SK-N-SH (cell line): ENCODE results near the gene SYPL2. TPM values are rescaled to one million over a fixed set of nuclear protein-coding genes. Genes with fewer than 3 reads are reported as not detected.
A peak's percentile ranks its signal among the peaks of the same experiment; 100 is the strongest.

Experiments used
- CTCF ChIA-PET: fragments of 300-600, 350-600 bp; formaldehyde crosslinking; extraction: SDS; loops from one replicate; lab custom pipeline; 2021; lab: Yijun Ruan, JAX
- POLR2A ChIA-PET: fragments of 350-600 bp; sonication (Branson Sonifier 250); formaldehyde crosslinking; extraction: SDS; loops from one replicate; lab custom pipeline; 2020; ENCODE audit warnings: antibody characterized with exemption, inconsistent platforms; lab: Yijun Ruan, JAX
- DNase-seq: peaks from one replicate; pipeline ENCODE4 v3.0.0; 2012
- H2AFZ ChIP-seq: fragments of 200-600 bp; sonication (generic); 2 replicates; pipeline ENCODE4 v1.8.1; 2016; ENCODE audit warnings: antibody characterized with exemption, mild to moderate bottlenecking, low read depth
- H3F3A ChIP-seq: fragments of 200-600 bp; sonication (generic); replicated peaks from 2 replicates; pipeline ENCODE3; 2016; ENCODE audit warnings: antibody characterized with exemption, mild to moderate bottlenecking; ENCODE audit not compliant: insufficient read depth
- H3K27ac ChIP-seq, 2 experiments: fragments of 200-500 bp in 1 of 2; fragments of 200-600 bp in 1 of 2; sonication (Bioruptor generic) in 1 of 2; sonication (generic), shearing (Covaris generic) in 1 of 2; 2 replicates each; pipeline versions ENCODE4 v1.5.1 to v1.6.1; 2014 to 2016; ENCODE audit warnings: low read depth in 2 of 2, inconsistent platforms in 1 of 2, low read length in 1 of 2, mild to moderate bottlenecking in 1 of 2, mixed read lengths in 1 of 2
- H3K27me3 ChIP-seq: fragments of 200-600 bp; sonication (generic), shearing (Covaris generic); 2 replicates; pipeline ENCODE4 v1.6.1; 2016; ENCODE audit warnings: mixed run types; ENCODE audit not compliant: insufficient read depth
- H3K36me3 ChIP-seq, 2 experiments: fragments of 200-500 bp in 1 of 2; fragments of 200-600 bp in 1 of 2; sonication (Bioruptor generic) in 1 of 2; sonication (generic) in 1 of 2; replicated peaks in 1 of 2; 2 replicates each; pipeline versions ENCODE3 to v1.5.1; 2014 to 2016; ENCODE audit warnings: low read length in 1 of 2, mild to moderate bottlenecking in 1 of 2; ENCODE audit not compliant: insufficient read depth in 2 of 2, control insufficient read depth in 1 of 2
- H3K4me1 ChIP-seq, 2 experiments: fragments of 200-500 bp in 1 of 2; fragments of 200-600 bp in 1 of 2; sonication (Bioruptor generic) in 1 of 2; sonication (generic), shearing (Covaris generic) in 1 of 2; 2 replicates each; pipeline versions ENCODE4 v1.5.1 to v1.6.1; 2014 to 2016; ENCODE audit warnings: low read depth in 1 of 2, low read length in 1 of 2, mixed run types in 1 of 2; ENCODE audit not compliant: insufficient read depth in 2 of 2, control insufficient read depth in 1 of 2
- H3K4me2 ChIP-seq: fragments of 200-600 bp; sonication (generic), shearing (Covaris generic); 2 replicates; pipeline ENCODE4 v1.6.1; 2017; ENCODE audit warnings: mixed run types
- H3K4me3 ChIP-seq, 2 experiments: fragments of 200-500 bp in 1 of 2; fragments of 200-600 bp in 1 of 2; sonication (Bioruptor generic) in 1 of 2; sonication (generic), shearing (Covaris generic) in 1 of 2; 2 replicates each; pipeline versions ENCODE4 v1.5.1 to v1.8.1; 2014 to 2016; ENCODE audit warnings: low read depth in 2 of 2, inconsistent platforms in 1 of 2, low read length in 1 of 2, mild to moderate bottlenecking in 1 of 2, mixed read lengths in 1 of 2, moderate library complexity in 1 of 2
- H3K79me2 ChIP-seq: fragments of 200-600 bp; sonication (generic); 2 replicates; pipeline ENCODE4 v1.8.1; 2017; ENCODE audit warnings: mild to moderate bottlenecking; ENCODE audit not compliant: insufficient read depth
- H3K9ac ChIP-seq: fragments of 200-600 bp; sonication (generic); 2 replicates; pipeline ENCODE4 v1.6.1; 2017; ENCODE audit warnings: mixed run types
- H3K9me2 ChIP-seq: fragments of 200-600 bp; sonication (generic); 2 replicates; pipeline ENCODE4 v1.6.1; 2017; ENCODE audit warnings: mixed run types
- H3K9me3 ChIP-seq: fragments of 200-600 bp; sonication (generic); 2 replicates; pipeline ENCODE4 v1.6.1; 2017; ENCODE audit warnings: mixed run types, mild to moderate bottlenecking, moderate library complexity
- H4K20me1 ChIP-seq: fragments of 200-600 bp; sonication (generic); 2 replicates; pipeline ENCODE4 v1.6.1; 2017; ENCODE audit warnings: mild to moderate bottlenecking, mixed run types; ENCODE audit not compliant: insufficient read depth
- CHD2 ChIP-seq: fragments of 150-350 bp; IDR thresholded peaks from 2 replicates; pipeline ENCODE4 v1.6.1; 2018; ENCODE audit warnings: low read length; ENCODE audit not compliant: partially characterized antibody
- EP300 ChIP-seq, 2 experiments: IDR thresholded peaks; 2 replicates each; pipeline versions ENCODE4 v1.4.0 to v1.6.1; 2012; ENCODE audit warnings: borderline replicate concordance in 1 of 2, low read depth in 1 of 2, low read length in 1 of 2
- EZH2phosphoT487 ChIP-seq: fragments of 200-600 bp; sonication (generic); IDR thresholded peaks from 2 replicates; pipeline ENCODE4 v1.6.1; 2017; ENCODE audit warnings: low read depth, mixed run types, mild to moderate bottlenecking, antibody characterized with exemption, moderate library complexity, borderline replicate concordance
- FOSL2 ChIP-seq: IDR thresholded peaks from 2 replicates; pipeline ENCODE4 v1.4.0; 2012; ENCODE audit warnings: low read depth, mild to moderate bottlenecking, moderate library complexity, borderline replicate concordance
- FOXJ3 ChIP-seq: sonication (generic); formaldehyde crosslinking; IDR thresholded peaks from 2 replicates; pipeline ENCODE4 v1.5.1; 2020; ENCODE audit warnings: mild to moderate bottlenecking, missing genetic modification reagents
- GATA2 ChIP-seq: sonication (generic); formaldehyde crosslinking; IDR thresholded peaks from 2 replicates; pipeline ENCODE4 v1.5.0; 2020; ENCODE audit warnings: mild to moderate bottlenecking, missing genetic modification reagents
- IRF3 ChIP-seq: fragments of 150-350 bp; IDR thresholded peaks from 2 replicates; pipeline ENCODE4 v1.6.1; 2016; ENCODE audit warnings: mild to moderate bottlenecking, low read depth, low read length
- JUND ChIP-seq: IDR thresholded peaks from 2 replicates; pipeline ENCODE4 v1.4.0; 2012
- MAX ChIP-seq: IDR thresholded peaks from 2 replicates; pipeline ENCODE4 v1.4.0; 2012; ENCODE audit warnings: low read depth
- MEF2A ChIP-seq: IDR thresholded peaks from 2 replicates; pipeline ENCODE4 v1.4.0; 2012; ENCODE audit warnings: low read depth, borderline replicate concordance
- MXI1 ChIP-seq: IDR thresholded peaks from 2 replicates; pipeline ENCODE4 v1.6.1; 2012; ENCODE audit warnings: mild to moderate bottlenecking, low read depth, low read length, improper control_type of control experiment
- NRF1 ChIP-seq: IDR thresholded peaks from 2 replicates; pipeline ENCODE4 v1.6.1; 2012; ENCODE audit warnings: low read depth, mild to moderate bottlenecking, low read length
- POLR2AphosphoS5 ChIP-seq: IDR thresholded peaks from 2 replicates; pipeline ENCODE4 v1.6.1; 2012; ENCODE audit warnings: low read depth, low read length
- RAD21 ChIP-seq: IDR thresholded peaks from 2 replicates; pipeline ENCODE4 v1.6.1; 2012; ENCODE audit warnings: mild to moderate bottlenecking, low read length
- RCOR1 ChIP-seq: fragments of 150-350 bp; IDR thresholded peaks from 2 replicates; pipeline ENCODE4 v1.6.1; 2017; ENCODE audit warnings: antibody characterized with exemption, low read length
- SIN3A ChIP-seq: IDR thresholded peaks from 2 replicates; pipeline ENCODE4 v1.6.1; 2012; ENCODE audit warnings: low read depth, mild to moderate bottlenecking, low read length, moderate library complexity, borderline replicate concordance
- SMC3 ChIP-seq: IDR thresholded peaks from 2 replicates; pipeline ENCODE4 v1.6.1; 2012; ENCODE audit warnings: low read depth, low read length, improper control_type of control experiment
- TAF1 ChIP-seq: IDR thresholded peaks from 2 replicates; pipeline ENCODE4 v1.6.1; 2012; ENCODE audit warnings: low read depth, mild to moderate bottlenecking, low read length, moderate library complexity, borderline replicate concordance
- TEAD4 ChIP-seq: IDR thresholded peaks from 2 replicates; pipeline ENCODE4 v1.4.0; 2012; ENCODE audit warnings: mild to moderate bottlenecking, borderline replicate concordance; ENCODE audit not compliant: insufficient read depth
- whole genome bisulfite sequencing: methylation state at CpG from one replicate; pipeline ENCODE4 v1.1.6; 2017; ENCODE audit warnings: low lambda C conversion rate; 5-methylcytosine and 5-hydroxymethylcytosine counted together
- polyA plus RNA-seq, 3 experiments: library from polyadenylated mRNA; depleted of rRNA; stranded (reverse); fragments of >200 nt; gene quantifications; 2 replicates each; pipeline ENCODE4 v1.2.3, GENCODE V29; 2012

Gene SYPL2
- polyA plus RNA-seq, 1 of the 3 experiments (the other 2 are of a cell fraction): 0.03 TPM

GRCh38 chr1:109530457-109531087 lies 64.2 kb downstream of the SYPL2 start:
- H3K27me3 ChIP-seq: no peaks in the 10 kb centered on the region; the same call in 1 of the 2 replicates
- CTCF ChIA-PET: interaction anchor here (1.6 to 26.3 kb wide), 7 partner anchors 15 to 266 kb away, joined by 4 to 1710 read pairs (median 7); partner anchors contain the start of genes AMIGO1, ATXN7L2 and CYB561D1
- H2AFZ ChIP-seq: no peak overlapping the region
- DNase-seq: peak; percentile 66
- H3K36me3 ChIP-seq: no peaks in the 10 kb centered on the region
- POLR2A ChIA-PET: interaction anchor here (0.7 to 2.2 kb wide), 7 partner anchors 18 to 47 kb away, joined by 3 to 13 read pairs (median 6); partner anchors contain the start of genes ATXN7L2, CYB561D1 and GNAI3
- H3K9me3 ChIP-seq: no peaks in the 10 kb centered on the region
- H3K4me3 ChIP-seq: no peak overlapping the region
- no peak overlapping the region for H3K9ac ChIP-seq
- WGBS: 71% methylated on average over 13 of the region's 13 CpGs
- H3K27ac ChIP-seq: peak overlapping the region in 1 of 2 experiments; percentile 74; a peak in 2 of 4 replicates
- TF ChIP-seq JUND: no peak
- TF ChIP-seq MXI1: 0 out of 2 replicates have a peak, but pooled peaks have one; percentile 23
- TF ChIP-seq RCOR1: peak; percentile 43; the same call in 1 of the 2 replicates
- TF ChIP-seq EP300 (IDR thresholded peaks at IDR 0.05; ENCODE audit: borderline replicate concordance in 1 of 2, low read depth in 1 of 2, low read length in 1 of 2): peak in 1 of 2 experiments; percentile 15; a peak in 1 of 4 replicates
- H3K4me2 ChIP-seq: no peak overlapping the region
- no peaks in the 10 kb centered on the region for H3K9me2 ChIP-seq
- H3K79me2 ChIP-seq: no peaks in the 10 kb centered on the region
- peaks cover 0 to 36% of the 10 kb centered on the region in 2 experiments; a peak in 1 of 4 replicates for H3K4me1 ChIP-seq
- H3F3A ChIP-seq: no peaks in the 10 kb centered on the region
- H4K20me1 ChIP-seq: no peaks in the 10 kb centered on the region

- 88% methylated on average over 3 of the region's 4 CpGs for WGBS
- H3K9me2 ChIP-seq: no peaks in the 10 kb centered on the region
- no peaks in the 10 kb centered on the region for H3K9me3 ChIP-seq
- H3K4me1 ChIP-seq: peaks cover 0 to 44% of the 10 kb centered on the region in 2 experiments; a peak in 1 of 4 replicates
- H3K79me2 ChIP-seq: no peaks in the 10 kb centered on the region
- H3K36me3 ChIP-seq: no peaks in the 10 kb centered on the region
- no peaks in the 10 kb centered on the region; the same call in 1 of the 2 replicates for H3K27me3 ChIP-seq
- ChIA-PET CTCF (interaction anchor here (0.6 to 26.3 kb wide), 46 partner anchors 8 to 485 kb away, joined by 3 to 1710 read pairs (median 6); partner anchors contain the start of genes AMIGO1, AMPD2, ATXN7L2 and CYB561D1), POLR2A (interaction anchor here (1.0 to 2.0 kb wide), 4 partner anchors 33 to 254 kb away, joined by 3 to 7 read pairs (median 3); partner anchors contain the start of gene CYB561D1)
- H3K9ac ChIP-seq: no peak overlapping the region
- H3K4me3 ChIP-seq: no peak overlapping the region
- no peak for DNase-seq
- no peaks in the 10 kb centered on the region for H4K20me1 ChIP-seq
- no peaks in the 10 kb centered on the region for H3F3A ChIP-seq
- H3K4me2 ChIP-seq: no peak overlapping the region
- no peak overlapping the region for H3K27ac ChIP-seq
- H2AFZ ChIP-seq: no peak overlapping the region
- TF ChIP-seq IRF3: no peak
- no peak for TF ChIP-seq EP300 (IDR thresholded peaks at IDR 0.05; ENCODE audit: borderline replicate concordance in 1 of 2, low read depth in 1 of 2, low read length in 1 of 2)
- TF ChIP-seq GATA2 (CRISPR knock-in tag): no peak
- TF ChIP-seq TAF1: no peak
- no peak for TF ChIP-seq TEAD4
- no peak for TF ChIP-seq POLR2AphosphoS5
- TF ChIP-seq JUND: no peak
- TF ChIP-seq RAD21: no peak
- no peak for TF ChIP-seq FOSL2
- no peak for TF ChIP-seq MAX
- no peak for TF ChIP-seq SMC3
- TF ChIP-seq FOXJ3 (CRISPR knock-in tag): no peak
- no peak for TF ChIP-seq EZH2phosphoT487
- TF ChIP-seq RCOR1: no peak
- TF ChIP-seq NRF1: no peak
- TF ChIP-seq MEF2A: no peak
- TF ChIP-seq CHD2: no peak
- TF ChIP-seq SIN3A: no peak
Observed at GRCh38 chr1:109531380-109531779, 65.0 kb downstream of the SYPL2 start.
